ENCODE data around the gene RPS6KA2. TPM values are rescaled to one million over a fixed set of nuclear protein-coding genes. Genes with fewer than 3 reads are reported as not detected.

Gene RPS6KA2
- total RNA-seq, 3 donors from 2014 or later (not counting 1 experiment from before 2014, with no cell fraction given), result 2.8 to 4.5 (median 2.9) TPM

DNA sequence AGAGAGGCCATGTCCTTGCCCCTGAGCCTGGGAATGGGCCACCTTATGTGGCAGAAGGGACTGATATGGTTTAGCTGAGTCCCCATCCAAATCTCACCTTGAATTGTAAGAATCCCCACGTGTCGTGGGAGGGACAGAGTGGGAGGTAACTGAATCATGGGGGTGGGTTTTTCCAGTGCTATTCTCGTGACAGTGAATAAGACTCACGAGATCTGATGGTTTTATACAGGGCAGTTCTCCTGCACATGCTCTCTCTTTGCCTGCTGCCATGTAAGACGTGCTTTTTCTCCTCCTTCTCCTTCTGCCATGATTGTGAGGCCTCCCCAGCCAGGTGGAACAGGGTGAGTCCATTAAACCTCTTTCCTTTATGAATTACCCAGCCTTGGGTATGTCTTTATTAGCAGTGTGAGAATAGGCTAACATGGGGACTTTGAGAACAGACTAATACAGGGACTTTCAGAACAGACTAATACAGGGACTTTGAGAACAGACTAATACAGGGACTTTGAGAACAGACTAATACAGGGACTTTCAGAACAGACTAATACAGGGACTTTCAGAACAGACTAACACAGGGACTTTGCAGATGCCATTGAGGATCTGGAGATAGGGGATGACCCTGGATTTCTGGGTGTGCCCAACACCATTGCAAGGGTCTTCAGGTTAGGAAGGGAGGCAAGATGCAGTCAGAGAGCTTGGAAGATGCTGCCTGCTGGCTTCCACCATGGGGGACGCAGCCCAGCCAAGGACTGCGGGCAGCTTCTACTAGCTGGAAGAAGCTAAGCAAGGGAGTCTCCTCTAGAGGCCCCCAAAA, 127.5 kb downstream of the RPS6KA2 start:
- H3K4me1 ChIP-seq (ENCODE audit: control insufficient read depth, insufficient read depth, low read length), result no peaks in the 10 kb centered on the region
- no peak overlapping the region for H3K27ac Mint-ChIP-seq

DNA sequence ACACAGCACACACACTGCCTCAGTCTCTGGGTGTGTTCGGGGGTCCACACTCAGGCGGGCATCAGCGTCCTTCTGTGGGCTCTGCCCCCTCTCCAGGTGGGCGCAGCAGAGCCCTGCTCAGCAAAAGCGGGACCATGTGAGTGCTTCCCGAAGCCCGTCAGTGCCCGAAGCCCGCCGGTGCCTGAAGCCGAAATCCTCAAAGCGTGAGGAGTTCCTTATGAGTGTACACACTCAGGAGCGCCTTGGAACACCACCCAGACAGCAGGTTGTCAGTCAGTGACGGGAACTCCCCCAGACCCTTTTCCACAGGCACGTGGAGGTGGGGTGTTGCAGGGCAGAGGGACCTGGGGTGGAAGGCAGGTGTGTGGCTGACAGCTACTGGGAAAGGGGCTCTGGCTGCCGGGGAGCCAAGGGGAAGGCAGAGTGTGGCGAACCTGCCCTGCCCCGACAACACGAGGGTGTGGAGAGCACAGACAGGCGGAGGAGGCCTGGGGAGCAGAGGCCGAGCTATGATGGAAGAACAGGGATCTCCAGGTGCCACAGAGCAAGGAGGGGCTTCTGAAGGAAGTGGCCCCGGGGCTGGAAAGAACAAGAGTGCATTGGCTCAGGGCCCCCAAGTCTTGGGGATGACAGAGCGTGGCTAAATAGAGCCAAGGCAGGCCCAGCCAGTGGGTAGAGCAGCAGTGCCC, 128.2 kb downstream of the RPS6KA2 start:
- TF ChIP-seq, protein P1, sequence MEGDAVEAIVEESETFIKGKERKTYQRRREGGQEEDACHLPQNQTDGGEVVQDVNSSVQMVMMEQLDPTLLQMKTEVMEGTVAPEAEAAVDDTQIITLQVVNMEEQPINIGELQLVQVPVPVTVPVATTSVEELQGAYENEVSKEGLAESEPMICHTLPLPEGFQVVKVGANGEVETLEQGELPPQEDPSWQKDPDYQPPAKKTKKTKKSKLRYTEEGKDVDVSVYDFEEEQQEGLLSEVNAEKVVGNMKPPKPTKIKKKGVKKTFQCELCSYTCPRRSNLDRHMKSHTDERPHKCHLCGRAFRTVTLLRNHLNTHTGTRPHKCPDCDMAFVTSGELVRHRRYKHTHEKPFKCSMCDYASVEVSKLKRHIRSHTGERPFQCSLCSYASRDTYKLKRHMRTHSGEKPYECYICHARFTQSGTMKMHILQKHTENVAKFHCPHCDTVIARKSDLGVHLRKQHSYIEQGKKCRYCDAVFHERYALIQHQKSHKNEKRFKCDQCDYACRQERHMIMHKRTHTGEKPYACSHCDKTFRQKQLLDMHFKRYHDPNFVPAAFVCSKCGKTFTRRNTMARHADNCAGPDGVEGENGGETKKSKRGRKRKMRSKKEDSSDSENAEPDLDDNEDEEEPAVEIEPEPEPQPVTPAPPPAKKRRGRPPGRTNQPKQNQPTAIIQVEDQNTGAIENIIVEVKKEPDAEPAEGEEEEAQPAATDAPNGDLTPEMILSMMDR (IDR thresholded peaks at IDR 0.05), result no peak
- Mint-ChIP-seq H3K36me3 (no peaks in the 10 kb centered on the region), H3K27me3 (ENCODE audit: low read depth in 2 of 2) (no peaks in the 10 kb centered on the region), H3K4me3 (no peak overlapping the region), H3K9me3 (no peaks in the 10 kb centered on the region), H3K27ac (no peak overlapping the region), H3K4me1 (no peaks in the 10 kb centered on the region)
- Histone ChIP-seq H3K27ac (ENCODE audit: low read length) (no peak overlapping the region), H3K36me3 (ENCODE audit: control insufficient read depth, insufficient read depth, low read length) (no peaks in the 10 kb centered on the region), H3K27me3 (ENCODE audit: control insufficient read depth, insufficient read depth, low read length) (no peaks in the 10 kb centered on the region), H3K4me3 (ENCODE audit: low read length) (no peak overlapping the region), H3K9me3 (ENCODE audit: control insufficient read depth, insufficient read depth, low read length) (no peaks in the 10 kb centered on the region), H3K4me1 (ENCODE audit: control insufficient read depth, insufficient read depth, low read length) (no peaks in the 10 kb centered on the region)
- 97% methylated on average over 23 of the region's 23 CpGs for WGBS (ENCODE audit: insufficient coverage)
- intact Hi-C loops (cut with micrococcal nuclease), result no loop called here
- DNase-seq (no peak), ATAC-seq (no peak)

More for the DNA sequence above, 127.5 kb downstream of the RPS6KA2 start:
- Histone ChIP-seq H3K27me3 (ENCODE audit: control insufficient read depth, insufficient read depth, low read length) (no peaks in the 10 kb centered on the region), H3K9me3 (ENCODE audit: control insufficient read depth, insufficient read depth, low read length) (no peaks in the 10 kb centered on the region), H3K36me3 (ENCODE audit: control insufficient read depth, insufficient read depth, low read length) (no peaks in the 10 kb centered on the region), H3K27ac (ENCODE audit: low read length) (no peak overlapping the region), H3K4me3 (ENCODE audit: low read length) (no peak overlapping the region)
- WGBS (ENCODE audit: insufficient coverage), result 78% methylated on average over 7 of the region's 7 CpGs
- TF ChIP-seq, protein P1 (IDR thresholded peaks at IDR 0.05), result no peak
- DNase-seq (no peak), ATAC-seq (no peak)
- Mint-ChIP-seq H3K4me1 (no peaks in the 10 kb centered on the region), H3K27me3 (ENCODE audit: low read depth in 2 of 2) (no peaks in the 10 kb centered on the region), H3K36me3 (no peaks in the 10 kb centered on the region), H3K9me3 (no peaks in the 10 kb centered on the region), H3K4me3 (no peak overlapping the region)
- intact Hi-C loops (cut with micrococcal nuclease), result no loop called here

DNA sequence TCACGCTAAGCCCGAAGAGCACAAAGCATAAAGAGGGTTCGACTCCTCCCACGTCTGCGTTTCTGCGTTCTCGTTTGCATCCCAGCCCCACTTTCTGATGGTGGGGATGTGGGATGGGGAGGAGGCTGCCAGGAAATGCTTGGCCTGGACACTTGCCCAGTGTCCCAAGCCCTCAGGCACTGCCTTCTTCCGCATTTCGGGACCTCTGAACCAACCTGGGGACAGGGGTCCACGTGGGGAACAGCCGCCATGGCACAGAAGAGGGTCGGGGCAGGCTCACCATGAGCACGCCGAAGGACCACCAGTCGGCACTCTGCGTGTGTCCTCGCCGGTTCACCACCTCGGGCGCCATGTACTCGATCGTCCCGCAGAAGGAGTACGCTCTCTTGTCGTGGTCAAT, 128.8 kb downstream of the RPS6KA2 start:
- Mint-ChIP-seq H3K9me3 (no peaks in the 10 kb centered on the region), H3K36me3 (no peaks in the 10 kb centered on the region), H3K27ac (no peak overlapping the region), H3K4me1 (no peaks in the 10 kb centered on the region), H3K4me3 (no peak overlapping the region), H3K27me3 (ENCODE audit: low read depth in 2 of 2) (no peaks in the 10 kb centered on the region)
- intact Hi-C loops (cut with micrococcal nuclease), result no loop called here
- Histone ChIP-seq H3K27me3 (ENCODE audit: control insufficient read depth, insufficient read depth, low read length) (no peaks in the 10 kb centered on the region), H3K4me3 (ENCODE audit: low read length) (no peak overlapping the region), H3K27ac (ENCODE audit: low read length) (no peak overlapping the region), H3K4me1 (ENCODE audit: control insufficient read depth, insufficient read depth, low read length) (no peaks in the 10 kb centered on the region), H3K36me3 (ENCODE audit: control insufficient read depth, insufficient read depth, low read length) (no peaks in the 10 kb centered on the region), H3K9me3 (ENCODE audit: control insufficient read depth, insufficient read depth, low read length) (no peaks in the 10 kb centered on the region)
- 97% methylated on average over 25 of the region's 25 CpGs for WGBS (ENCODE audit: insufficient coverage)
- no peak for ATAC-seq
- TF ChIP-seq, protein P1 (IDR thresholded peaks at IDR 0.05), result no peak
- no peak for DNase-seq

Measured in natural killer cell (primary cell).